SKM-1 treated with dmso at 0.1 percent for 144 hours (cell line): ENCODE results near the gene EBI3.
A peak's percentile ranks its signal among the peaks of the same experiment; 100 is the strongest.
"Not testable (repeated sequence)": the region's sequence is repeated elsewhere in the genome, so short reads cannot be mapped to it uniquely, and the experiment has no call there.

Experiments used
- DNase-seq: peaks from one replicate; lab custom pipeline; 2025; ENCODE audit not compliant: unreplicated experiment; lab: John Stamatoyannopoulos, UW

Gene EBI3

GRCh38 chr19:4233282-4233853 is 4.0 kb downstream of the EBI3 start:
- no peak for DNase-seq

GRCh38 chr19:4234142-4234861 is 5.0 kb downstream of the EBI3 start:
- DNase-seq, result no peak

- no peak for DNase-seq
Measured at GRCh38 chr19:4234862-4235201, 5.5 kb downstream of the EBI3 start.

- not testable (repeated sequence) for DNase-seq
Measured at GRCh38 chr19:4237510-4237909, 8.2 kb downstream of the EBI3 start.

- DNase-seq, result no peak
Measured at GRCh38 chr19:4238831-4239230, 9.5 kb downstream of the EBI3 start.

GRCh38 chr19:4241824-4242430 is 12.6 kb downstream of the EBI3 start:
- DNase-seq, result no peak

- not testable (repeated sequence) for DNase-seq
Measured at GRCh38 chr19:4245938-4246337, 16.6 kb downstream of the EBI3 start.

GRCh38 chr19:4246767-4247593 is 17.7 kb downstream of the EBI3 start, which contains the start of gene YJU2:
YJU2 (plus strand) TSS chr19:4247080; CDS start chr19:4247147, 67 bp downstream.
- peak; percentile 98 for DNase-seq

- no peak for DNase-seq
Measured at GRCh38 chr19:4256563-4256962, 27.2 kb downstream of the EBI3 start.

- DNase-seq, result no peak
Measured at GRCh38 chr19:4257025-4257424, 27.7 kb downstream of the EBI3 start.

GRCh38 chr19:4258181-4258580 is 28.9 kb downstream of the EBI3 start:
- no peak for DNase-seq

GRCh38 chr19:4260613-4261191 is 31.4 kb downstream of the EBI3 start:
- DNase-seq, result peak; percentile 24

- DNase-seq, result no peak
Measured at GRCh38 chr19:4264812-4265211, 35.5 kb downstream of the EBI3 start.

- no peak for DNase-seq
Measured at GRCh38 chr19:4266253-4267000, 37.1 kb downstream of the EBI3 start.

- peak; percentile 79 for DNase-seq
Measured at GRCh38 chr19:4267101-4267900, 38.0 kb downstream of the EBI3 start.

- no peak for DNase-seq
Measured at GRCh38 chr19:4267901-4268815, 38.8 kb downstream of the EBI3 start.

- DNase-seq, result no peak
Measured at GRCh38 chr19:4268816-4269430, 39.6 kb downstream of the EBI3 start.

GRCh38 chr19:4272894-4273293 is 43.6 kb downstream of the EBI3 start:
- DNase-seq, result no peak
